Glutamatergic neuron (in vitro differentiated cells): Measurements from ENCODE around the gene GMEB2. TPM values are rescaled to one million over a fixed set of nuclear protein-coding genes. Genes with fewer than 3 reads are reported as not detected.

Experiments used
- DNase-seq: peaks from one replicate; pipeline ENCODE4 v3.0.0; 2022
- H3K27ac Mint-ChIP-seq: one replicate; pipeline ENCODE4 v1.8.0; 2020; ENCODE audit warnings: mild to moderate bottlenecking, mixed read lengths, inconsistent platforms; ENCODE audit not compliant: unreplicated experiment
- H3K27me3 Mint-ChIP-seq: one replicate; pipeline ENCODE4 v1.8.0; 2020; ENCODE audit warnings: mild to moderate bottlenecking, moderate library complexity, mixed read lengths, inconsistent platforms; ENCODE audit not compliant: unreplicated experiment
- H3K36me3 Mint-ChIP-seq: one replicate; pipeline ENCODE4 v1.8.0; 2020; ENCODE audit warnings: mild to moderate bottlenecking, mixed read lengths, inconsistent platforms; ENCODE audit not compliant: unreplicated experiment
- H3K4me1 Mint-ChIP-seq: one replicate; pipeline ENCODE4 v1.8.0; 2020; ENCODE audit warnings: mild to moderate bottlenecking, low read depth, mixed read lengths, inconsistent platforms; ENCODE audit not compliant: unreplicated experiment
- H3K4me3 Mint-ChIP-seq: one replicate; pipeline ENCODE4 v1.8.0; 2020; ENCODE audit warnings: mild to moderate bottlenecking, mixed read lengths, inconsistent platforms; ENCODE audit not compliant: unreplicated experiment
- H3K9me3 Mint-ChIP-seq: one replicate; pipeline ENCODE4 v1.8.0; 2020; ENCODE audit warnings: mild to moderate bottlenecking, moderate library complexity, mixed read lengths, inconsistent platforms; ENCODE audit not compliant: unreplicated experiment
- total RNA-seq: library from RNA; stranded (reverse); fragmentation: NEBNext Ultra II Directional; extraction: Animal tissue kit (Norgen Biotek cat#: 25700); gene quantifications from one replicate; pipeline ENCODE4 v1.2.1, GENCODE V29; 2021; ENCODE audit not compliant: unreplicated experiment
- TF ChIP-seq, protein P1 (sequence below): fragments of 200-600 bp; sonication (generic); IDR thresholded peaks from one replicate; pipeline ENCODE4 v1.5.0; 2021; ENCODE audit not compliant: partially characterized antibody, unreplicated experiment

GMEB2 gene
- total RNA-seq, 1 donor from 2014 or later: 12.8 TPM

DNA sequence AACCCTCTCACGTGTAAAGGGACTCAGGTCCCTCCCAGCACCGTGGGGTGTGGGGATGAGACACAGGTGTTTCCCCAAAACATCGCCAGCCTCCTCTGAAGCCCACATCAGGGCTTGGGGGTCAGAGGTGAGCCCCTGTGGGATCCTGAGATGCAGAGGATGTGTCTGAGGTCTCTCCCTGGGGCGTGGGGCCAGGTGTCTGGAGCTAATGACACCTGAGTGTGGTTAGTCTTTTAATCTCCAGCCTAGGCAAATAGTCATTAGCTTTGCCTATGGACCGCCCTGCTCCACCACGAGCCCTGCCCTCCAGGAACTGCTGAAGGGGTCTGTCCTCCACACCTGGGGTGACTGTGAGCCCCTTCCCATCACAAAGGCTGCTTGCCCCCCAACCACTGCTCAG lies 81.1 kb downstream of the GMEB2 start:
- peaks cover 7% of the 10 kb centered on the region for H3K9me3 Mint-ChIP-seq

DNA sequence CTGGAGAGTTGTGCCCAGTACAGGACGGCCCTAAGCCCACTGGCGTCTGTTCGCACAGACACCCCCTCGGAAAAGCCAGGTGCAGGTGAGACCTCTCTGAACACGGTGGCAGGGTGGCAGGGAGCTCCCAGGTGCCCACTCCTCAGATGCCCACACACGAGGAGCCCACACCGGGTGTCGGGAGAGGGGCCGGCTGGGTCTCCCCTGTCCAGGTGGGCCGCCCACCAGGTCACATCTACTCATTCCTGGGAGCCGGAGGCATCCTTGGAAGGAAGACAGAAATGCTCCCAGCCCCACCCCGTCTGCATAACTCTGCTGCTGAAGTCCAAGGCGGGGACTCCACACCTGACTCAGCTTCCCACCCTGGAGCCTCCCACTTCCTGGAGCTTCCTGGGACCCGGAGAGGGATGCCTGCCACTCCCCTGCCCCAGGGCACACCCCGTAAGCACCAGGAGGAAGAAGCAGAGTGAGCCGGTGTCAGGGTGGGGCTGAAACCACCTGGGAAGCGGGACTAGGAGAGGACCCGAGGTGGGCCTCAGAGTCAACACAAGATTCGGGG lies 81.9 kb downstream of the GMEB2 start:
- Mint-ChIP-seq H3K36me3 (peaks cover 5% of the 10 kb centered on the region), H3K4me1 (peaks cover 3% of the 10 kb centered on the region), H3K4me3 (no peak overlapping the region), H3K9me3 (peaks cover 8% of the 10 kb centered on the region), H3K27me3 (peaks cover 4% of the 10 kb centered on the region), H3K27ac (no peak overlapping the region)
- TF ChIP-seq, protein P1, sequence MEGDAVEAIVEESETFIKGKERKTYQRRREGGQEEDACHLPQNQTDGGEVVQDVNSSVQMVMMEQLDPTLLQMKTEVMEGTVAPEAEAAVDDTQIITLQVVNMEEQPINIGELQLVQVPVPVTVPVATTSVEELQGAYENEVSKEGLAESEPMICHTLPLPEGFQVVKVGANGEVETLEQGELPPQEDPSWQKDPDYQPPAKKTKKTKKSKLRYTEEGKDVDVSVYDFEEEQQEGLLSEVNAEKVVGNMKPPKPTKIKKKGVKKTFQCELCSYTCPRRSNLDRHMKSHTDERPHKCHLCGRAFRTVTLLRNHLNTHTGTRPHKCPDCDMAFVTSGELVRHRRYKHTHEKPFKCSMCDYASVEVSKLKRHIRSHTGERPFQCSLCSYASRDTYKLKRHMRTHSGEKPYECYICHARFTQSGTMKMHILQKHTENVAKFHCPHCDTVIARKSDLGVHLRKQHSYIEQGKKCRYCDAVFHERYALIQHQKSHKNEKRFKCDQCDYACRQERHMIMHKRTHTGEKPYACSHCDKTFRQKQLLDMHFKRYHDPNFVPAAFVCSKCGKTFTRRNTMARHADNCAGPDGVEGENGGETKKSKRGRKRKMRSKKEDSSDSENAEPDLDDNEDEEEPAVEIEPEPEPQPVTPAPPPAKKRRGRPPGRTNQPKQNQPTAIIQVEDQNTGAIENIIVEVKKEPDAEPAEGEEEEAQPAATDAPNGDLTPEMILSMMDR: no peak
- no peak for DNase-seq

More for the DNA sequence above, 81.1 kb downstream of the GMEB2 start:
- Mint-ChIP-seq H3K4me3 (no peak overlapping the region), H3K27ac (no peak overlapping the region), H3K27me3 (peaks cover 4% of the 10 kb centered on the region), H3K36me3 (peaks cover 5% of the 10 kb centered on the region), H3K4me1 (peaks cover 3% of the 10 kb centered on the region)
- no peak for DNase-seq
- TF ChIP-seq, protein P1: no peak

DNA sequence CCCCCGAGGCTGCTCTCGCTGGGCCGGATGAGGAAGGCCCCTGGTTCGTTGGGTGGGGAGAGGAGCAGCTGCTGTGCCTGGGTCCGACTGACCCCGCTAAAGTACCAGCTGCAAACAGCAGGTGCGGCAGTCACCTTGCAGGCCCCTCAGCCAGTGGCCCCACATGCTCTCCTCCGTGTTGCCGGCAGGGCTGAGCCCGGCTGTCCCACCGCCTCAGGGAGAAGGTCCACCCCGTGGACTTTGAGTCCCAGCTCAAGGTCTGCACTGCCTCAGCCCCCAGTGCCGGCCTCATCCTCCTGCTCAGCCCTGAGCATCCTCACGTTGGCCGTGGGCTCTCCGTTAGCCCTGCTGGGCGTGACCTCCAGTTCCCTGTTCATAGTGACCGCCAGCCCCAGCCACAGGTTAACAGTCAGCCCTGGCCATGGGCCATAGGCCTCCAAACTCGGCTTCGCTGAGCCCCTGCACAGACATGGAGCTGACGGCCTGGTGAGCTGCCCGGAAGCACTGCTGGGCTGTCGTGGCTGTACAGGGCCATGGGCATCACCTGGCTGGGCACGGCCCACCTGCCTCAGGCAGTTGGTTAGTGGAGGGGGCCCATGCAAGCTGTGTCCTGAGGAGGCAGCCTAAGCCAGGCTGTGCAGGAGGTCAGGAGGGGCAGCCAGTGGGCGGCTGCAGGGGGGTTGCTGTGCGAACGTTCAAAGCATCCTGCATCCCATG lies 82.5 kb downstream of the GMEB2 start:
- Mint-ChIP-seq H3K9me3 (peaks cover 8% of the 10 kb centered on the region), H3K27me3 (peaks cover 4% of the 10 kb centered on the region), H3K4me3 (no peak overlapping the region), H3K27ac (no peak overlapping the region), H3K4me1 (peaks cover 3% of the 10 kb centered on the region), H3K36me3 (peaks cover 5% of the 10 kb centered on the region)
- TF ChIP-seq, protein P1: no peak
- no peak for DNase-seq

DNA sequence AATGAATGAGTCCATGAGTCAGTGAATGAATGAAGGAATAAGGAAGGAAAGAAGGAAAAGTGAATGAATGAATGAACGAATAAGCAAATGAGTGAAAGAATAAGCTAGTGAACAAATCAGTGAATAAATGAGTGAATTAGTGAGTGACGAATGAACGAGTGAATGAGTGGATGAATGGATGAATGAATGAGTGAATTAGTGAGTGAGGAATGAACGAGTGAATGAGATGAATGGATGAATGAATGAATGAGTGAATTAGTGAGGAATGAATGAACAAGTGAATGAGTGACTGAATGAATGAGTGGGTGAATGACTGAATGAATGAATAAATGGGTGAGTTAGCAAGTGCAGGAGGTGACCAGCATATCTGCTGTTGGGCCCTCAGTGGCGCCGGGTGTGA lies 83.2 kb downstream of the GMEB2 start:
- peaks cover 8% of the 10 kb centered on the region for H3K9me3 Mint-ChIP-seq
- peaks cover 4% of the 10 kb centered on the region for H3K27me3 Mint-ChIP-seq
- TF ChIP-seq, protein P1: no peak
- peaks cover 3% of the 10 kb centered on the region for H3K4me1 Mint-ChIP-seq
- DNase-seq: no peak
- H3K4me3 Mint-ChIP-seq: peak overlapping the region; percentile 51
- H3K36me3 Mint-ChIP-seq: peaks cover 5% of the 10 kb centered on the region
- peak overlapping the region; percentile 59 for H3K27ac Mint-ChIP-seq

DNA sequence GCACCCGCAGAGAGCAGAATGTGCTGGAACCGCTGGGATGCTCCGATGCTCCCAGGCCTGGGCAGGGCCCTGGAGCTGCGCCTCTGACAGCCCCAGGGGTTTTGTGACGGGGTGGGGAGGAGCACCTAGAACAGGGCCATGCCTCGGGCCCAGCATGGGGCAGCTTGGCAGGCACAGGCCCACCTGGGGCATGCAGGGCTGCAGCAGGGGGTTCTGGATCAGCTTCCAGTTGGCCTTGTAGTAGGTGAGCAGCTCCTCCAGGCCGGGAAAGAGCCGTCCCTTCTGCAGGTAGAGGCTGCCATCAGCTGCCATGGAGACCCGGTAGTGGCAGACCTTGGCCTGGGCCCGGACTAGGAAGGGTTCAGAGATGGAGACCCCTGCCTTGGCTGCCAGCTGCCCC lies 83.8 kb downstream of the GMEB2 start:
- DNase-seq: no peak
- H3K36me3 Mint-ChIP-seq: peaks cover 5% of the 10 kb centered on the region
- H3K27ac Mint-ChIP-seq: no peak overlapping the region
- no peak overlapping the region for H3K4me3 Mint-ChIP-seq
- TF ChIP-seq, protein P1: no peak
- peaks cover 3% of the 10 kb centered on the region for H3K4me1 Mint-ChIP-seq
- peaks cover 4% of the 10 kb centered on the region for H3K27me3 Mint-ChIP-seq
- H3K9me3 Mint-ChIP-seq: peaks cover 8% of the 10 kb centered on the region
